Right lobe of liver (tissue), 4 donors: ENCODE data around the gene GLT1D1.

Experiments
- CTCF ChIP-seq, 4 donors: fragments of 200-600 bp in 3 of 4; fragments of 450-650 bp in 1 of 4; IDR thresholded peaks; one replicate each; pipeline versions ENCODE4 v1.5.1 to v1.8.0; 2016 to 2022; ENCODE audit warnings: antibody characterized with exemption in 4 of 4, mild to moderate bottlenecking in 2 of 4
- POLR2A ChIP-seq: fragments of 450-650 bp; IDR thresholded peaks from one replicate; pipeline ENCODE4 v1.6.1; 2017; ENCODE audit warnings: antibody characterized with exemption, mild to moderate bottlenecking
- donor health status: DM: no; HTN: no; CAD: no.
- donor health status: DM: no; HTN: no; CAD: no.
- donor health status: DM: no; HTN: yes; CAD: no.

GRCh38 chr12:128930606-128931005 lies 77.3 kb downstream of the GLT1D1 start:
- no peak for TF ChIP-seq CTCF (IDR thresholded peaks at IDR 0.05)
- TF ChIP-seq POLR2A: no peak
